Mesodermal cell (in vitro differentiated cells): ENCODE results near the gene SIAH1.

Experiments used
- H3K27ac ChIP-seq: 2 replicates; pipeline ENCODE4 v1.7.0; 2013; ENCODE audit warnings: mild to moderate bottlenecking, low read depth, low read length, moderate library complexity; ENCODE audit not compliant: severe bottlenecking
- H3K36me3 ChIP-seq: 2 replicates; pipeline ENCODE4 v1.7.1; 2013; ENCODE audit warnings: mild to moderate bottlenecking, low read length, moderate library complexity; ENCODE audit not compliant: control insufficient read depth, insufficient read depth
- H3K4me1 ChIP-seq: one replicate; pipeline ENCODE4 v1.7.1; 2013; ENCODE audit warnings: mild to moderate bottlenecking, low read length; ENCODE audit not compliant: insufficient read depth, control insufficient read depth, poor library complexity, severe bottlenecking
- H3K4me3 ChIP-seq: 2 replicates; pipeline ENCODE4 v1.7.0; 2013; ENCODE audit warnings: low read length, control low read depth, mild to moderate bottlenecking; ENCODE audit not compliant: insufficient read depth, poor library complexity, severe bottlenecking; ENCODE audit errors: extremely low read depth
- H3K9me3 ChIP-seq: 2 replicates; pipeline ENCODE4 v1.7.1; 2013; ENCODE audit warnings: mild to moderate bottlenecking, low read length, moderate library complexity; ENCODE audit not compliant: control insufficient read depth
- WGBS, 2 experiments: methylation state at CpG; one replicate each; pipeline ENCODE4 v1.1.5; 2013; ENCODE audit warnings: missing lambda C conversion rate in 2 of 2; ENCODE audit not compliant: insufficient coverage in 2 of 2; 5-methylcytosine and 5-hydroxymethylcytosine counted together

Gene SIAH1

DNA sequence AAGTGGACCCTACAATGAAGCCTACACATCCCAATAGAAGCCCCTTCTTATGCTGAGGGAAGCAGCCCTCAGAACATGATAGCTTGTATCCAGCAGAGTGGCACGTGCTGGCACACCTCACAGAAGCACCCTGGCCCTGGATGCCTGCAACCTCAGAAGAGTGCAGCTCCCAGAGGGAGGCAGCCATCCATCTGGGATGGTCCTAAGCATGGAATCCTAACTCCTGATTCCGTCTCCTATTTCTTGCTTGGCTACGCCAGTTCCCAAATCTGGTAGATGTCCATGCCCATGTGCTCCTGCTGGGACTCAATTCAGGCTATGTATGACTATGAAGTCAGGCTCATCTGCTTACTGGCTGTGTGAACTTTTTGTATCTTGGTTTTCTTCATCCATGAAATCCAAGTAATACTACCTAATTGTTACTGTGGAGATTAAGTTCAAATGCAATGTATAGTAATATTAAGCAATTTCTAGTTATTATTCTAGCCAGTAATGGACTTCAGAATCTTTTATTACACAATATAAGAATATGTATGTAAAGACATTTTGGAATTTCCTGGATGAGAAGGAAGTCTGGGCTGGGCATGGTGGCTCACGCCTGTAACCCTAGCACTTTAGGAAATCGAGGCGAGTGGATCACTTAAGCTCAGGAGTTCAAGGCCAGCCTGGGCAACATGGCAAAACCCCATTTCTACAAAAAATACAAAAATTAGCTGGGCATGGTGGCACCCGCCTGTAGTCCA is 32.4 kb downstream of the SIAH1 start:
- Histone ChIP-seq H3K4me3 (no peak overlapping the region), H3K36me3 (peaks cover 73% of the 10 kb centered on the region)
- WGBS, 2 experiments = 92 to 98% methylated on average over 4 to 5 of the region's 7 CpGs

DNA sequence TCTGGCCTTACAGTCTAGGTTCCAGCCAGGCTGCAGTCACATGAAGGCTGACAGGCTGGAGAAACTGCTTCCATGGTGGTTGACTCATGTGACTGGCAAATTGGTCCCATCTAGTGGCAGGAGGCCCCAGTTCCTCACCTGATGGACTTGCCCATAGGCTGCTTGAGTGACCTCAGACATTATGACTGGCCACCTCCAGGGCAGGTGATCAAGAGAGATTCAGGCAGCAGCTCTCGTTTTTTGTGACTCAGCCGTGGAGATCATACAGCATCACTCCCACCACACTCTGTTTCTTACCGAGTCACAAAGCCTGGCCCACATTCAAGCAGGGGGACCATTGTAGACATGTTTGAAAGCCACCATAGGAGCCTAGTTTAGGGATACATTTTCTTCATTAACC is 34.5 kb downstream of the SIAH1 start:
- no peaks in the 10 kb centered on the region for H3K4me1 ChIP-seq
- 100% methylated on average over 2 of the region's 3 CpGs for WGBS, 2 experiments
- no peaks in the 10 kb centered on the region for H3K9me3 ChIP-seq
- H3K36me3 ChIP-seq = peaks cover 69% of the 10 kb centered on the region
- H3K4me3 ChIP-seq = no peak overlapping the region
- no peak overlapping the region for H3K27ac ChIP-seq

More for the DNA sequence above, 32.4 kb downstream of the SIAH1 start:
- no peaks in the 10 kb centered on the region for H3K9me3 ChIP-seq
- H3K27ac ChIP-seq = no peak overlapping the region
- no peaks in the 10 kb centered on the region for H3K4me1 ChIP-seq

DNA sequence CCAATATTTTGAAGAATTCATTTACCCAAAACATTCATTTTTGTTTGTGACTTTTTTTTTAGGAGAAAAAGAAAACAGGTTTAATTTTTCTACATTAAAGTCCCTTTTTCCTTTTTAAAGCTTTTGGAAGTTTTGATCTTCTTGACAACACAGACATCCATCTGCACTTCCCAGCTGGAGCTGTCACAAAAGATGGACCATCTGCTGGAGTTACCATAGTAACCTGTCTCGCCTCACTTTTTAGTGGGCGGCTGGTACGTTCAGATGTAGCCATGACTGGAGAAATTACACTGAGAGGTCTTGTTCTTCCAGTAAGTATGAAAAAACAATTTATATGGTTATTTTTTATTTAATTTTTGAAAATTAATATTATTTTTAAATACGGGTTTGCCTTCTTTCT is 37.2 kb downstream of the SIAH1 start:
- 86% methylated on average over 1 of the region's 4 CpGs; no CpG with 5 or more reads in 1 of the 2 experiments for WGBS, 2 experiments
- Histone ChIP-seq H3K9me3 (no peaks in the 10 kb centered on the region), H3K4me1 (no peaks in the 10 kb centered on the region), H3K27ac (no peak overlapping the region), H3K4me3 (no peak overlapping the region), H3K36me3 (peaks cover 64% of the 10 kb centered on the region)

DNA sequence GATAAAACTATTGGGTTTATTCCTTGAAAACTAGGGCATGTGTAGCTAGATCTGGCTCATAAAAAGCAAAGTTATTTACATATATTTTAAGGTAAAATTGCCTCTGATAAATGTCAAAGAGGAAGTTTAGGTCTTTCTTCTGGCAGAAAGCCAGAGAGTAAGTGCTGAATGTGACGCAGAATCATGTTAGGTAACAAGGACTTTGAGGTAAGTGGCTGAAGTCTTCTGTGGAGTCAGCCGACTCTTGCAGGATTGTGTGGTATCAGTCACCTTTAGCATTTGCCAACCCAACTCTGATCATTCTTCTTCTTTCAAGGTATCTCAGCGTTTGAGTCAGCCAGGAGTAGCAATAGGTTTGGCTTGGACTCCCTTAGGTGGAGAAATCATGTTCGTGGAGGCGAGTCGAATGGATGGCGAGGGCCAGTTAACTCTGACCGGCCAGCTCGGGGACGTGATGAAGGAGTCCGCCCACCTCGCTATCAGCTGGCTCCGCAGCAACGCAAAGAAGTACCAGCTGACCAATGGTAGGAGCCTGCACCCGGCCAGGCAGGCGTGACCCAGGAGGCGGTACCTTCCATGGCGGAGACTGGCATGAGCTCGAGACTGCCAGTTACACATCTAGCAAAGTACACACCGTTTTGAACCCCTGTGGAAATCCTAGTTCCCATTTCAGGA is 37.9 kb downstream of the SIAH1 start:
- 88 to 95% methylated on average over 17 to 18 of the region's 20 CpGs for WGBS, 2 experiments
- Histone ChIP-seq H3K36me3 (peaks cover 64% of the 10 kb centered on the region), H3K9me3 (no peaks in the 10 kb centered on the region), H3K27ac (no peak overlapping the region), H3K4me3 (no peak overlapping the region), H3K4me1 (no peaks in the 10 kb centered on the region)

DNA sequence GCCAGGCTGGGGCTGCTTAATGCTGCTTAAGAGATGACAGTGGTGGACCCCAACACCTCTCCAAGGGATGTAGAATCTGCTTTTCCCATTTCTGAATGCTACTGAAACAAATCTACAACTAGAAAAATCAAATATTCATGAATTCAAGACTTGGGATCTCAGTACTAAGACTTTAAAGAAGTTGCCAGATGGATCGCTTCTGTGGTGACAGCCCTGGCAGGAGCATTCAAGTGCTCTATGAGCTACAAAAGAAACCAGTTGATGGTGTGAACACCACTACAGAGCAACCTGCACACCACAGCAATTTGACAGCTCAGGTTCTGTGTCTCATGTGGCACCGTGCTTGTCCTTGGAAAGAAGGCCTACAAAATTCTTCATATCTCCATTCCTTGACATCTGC is 42.6 kb downstream of the SIAH1 start:
- Histone ChIP-seq H3K4me3 (no peak overlapping the region), H3K27ac (no peak overlapping the region), H3K4me1 (no peaks in the 10 kb centered on the region), H3K9me3 (no peaks in the 10 kb centered on the region), H3K36me3 (peaks cover 60% of the 10 kb centered on the region)
- 95 to 100% methylated on average over 2 of the region's 2 CpGs for WGBS, 2 experiments

DNA sequence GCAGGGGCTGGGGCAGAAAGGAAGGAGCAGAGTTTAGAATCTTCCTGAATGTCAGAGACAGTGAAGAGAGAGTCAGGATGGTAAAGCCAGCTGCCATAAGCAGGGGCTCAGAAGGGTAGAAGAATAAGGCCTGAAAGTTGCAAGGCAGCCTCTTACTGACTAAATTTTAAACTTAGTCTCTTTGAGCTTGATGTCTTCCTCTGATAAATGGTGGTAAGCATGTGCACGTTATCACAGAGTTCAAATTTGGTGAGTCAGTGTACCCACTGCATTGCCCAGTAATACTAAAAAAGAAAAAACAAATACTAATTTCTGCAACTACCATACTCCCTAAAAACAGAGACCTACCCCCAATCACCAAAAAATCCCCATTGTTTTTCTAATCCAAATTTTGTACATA is 45.2 kb downstream of the SIAH1 start:
- Histone ChIP-seq H3K4me1 (peaks cover 14% of the 10 kb centered on the region), H3K36me3 (peaks cover 66% of the 10 kb centered on the region), H3K9me3 (no peaks in the 10 kb centered on the region), H3K4me3 (no peak overlapping the region), H3K27ac (no peak overlapping the region)
- no CpG with 5 or more reads among the region's 1 CpG for WGBS, 2 experiments

DNA sequence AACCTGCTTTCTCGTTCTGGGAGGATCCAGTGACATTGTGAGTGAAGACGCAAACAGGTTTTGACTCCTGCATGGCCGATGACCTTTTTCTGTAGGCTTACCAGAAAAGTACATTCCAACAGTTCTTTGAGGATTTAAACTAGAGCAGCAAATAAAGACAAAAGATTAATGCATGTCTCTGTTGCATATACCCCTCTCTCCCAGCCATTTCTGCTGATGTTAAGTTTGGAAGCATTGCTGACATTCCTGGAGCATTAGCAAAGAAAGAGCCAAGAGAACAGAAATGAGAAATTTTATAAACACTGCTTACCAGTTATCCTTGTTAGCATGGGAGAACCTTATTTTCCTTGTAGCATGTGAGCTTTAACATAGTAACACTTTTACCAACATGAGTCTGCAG is 49.3 kb downstream of the SIAH1 start:
- no peak overlapping the region for H3K4me3 ChIP-seq
- H3K4me1 ChIP-seq = peaks cover 14% of the 10 kb centered on the region
- 71 to 100% methylated on average over 1 to 3 of the region's 3 CpGs for WGBS, 2 experiments
- peaks cover 58% of the 10 kb centered on the region for H3K36me3 ChIP-seq
- no peaks in the 10 kb centered on the region for H3K9me3 ChIP-seq
- peak overlapping the region; percentile 79 for H3K27ac ChIP-seq

DNA sequence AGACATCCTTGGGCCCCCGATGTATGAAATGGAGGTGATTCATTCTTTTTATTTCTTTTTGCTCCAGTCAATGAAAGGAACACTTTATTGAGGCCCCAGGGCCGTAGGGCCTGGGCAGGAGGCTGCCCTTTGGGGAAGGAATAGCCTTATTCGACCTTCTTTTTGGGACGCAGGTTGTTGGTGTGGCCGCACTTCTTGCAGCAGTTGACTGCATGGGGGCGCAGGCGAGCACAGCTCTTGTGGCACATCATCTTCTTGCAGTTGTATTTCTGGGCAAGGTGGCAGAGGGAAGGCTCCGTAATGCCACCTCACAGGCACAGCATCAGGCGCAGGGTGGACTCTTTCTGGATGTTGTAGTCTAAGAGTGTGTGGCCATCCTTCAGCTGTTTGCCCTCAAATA is 50.9 kb downstream of the SIAH1 start:
- Histone ChIP-seq H3K27ac (no peak overlapping the region), H3K4me3 (no peak overlapping the region), H3K4me1 (peaks cover 14% of the 10 kb centered on the region), H3K9me3 (no peaks in the 10 kb centered on the region), H3K36me3 (peaks cover 44% of the 10 kb centered on the region)
- 93 to 99% methylated on average over 9 of the region's 9 CpGs for WGBS, 2 experiments

DNA sequence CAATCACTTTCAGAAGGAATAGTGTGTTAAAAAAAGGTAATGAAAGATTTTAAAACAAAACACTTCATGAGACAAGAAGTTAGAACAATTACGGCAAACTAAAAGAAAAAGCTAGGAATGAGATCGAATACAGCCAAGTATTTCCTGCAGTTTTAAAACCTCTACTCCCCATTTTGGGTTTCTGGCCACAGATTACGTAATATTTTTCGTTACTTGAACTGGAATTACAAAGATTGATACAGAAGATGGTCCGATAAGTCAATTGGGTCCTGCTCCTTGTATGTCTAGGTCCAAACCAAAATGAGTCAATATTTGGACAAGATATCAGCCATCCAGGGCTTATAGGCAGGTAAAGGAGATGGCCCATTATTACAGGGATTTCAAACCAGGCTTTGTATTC is 52.2 kb downstream of the SIAH1 start:
- Histone ChIP-seq H3K27ac (no peak overlapping the region), H3K4me3 (no peak overlapping the region), H3K4me1 (peaks cover 14% of the 10 kb centered on the region), H3K9me3 (no peaks in the 10 kb centered on the region), H3K36me3 (peaks cover 39% of the 10 kb centered on the region)
- 94 to 97% methylated on average over 5 of the region's 5 CpGs for WGBS, 2 experiments

DNA sequence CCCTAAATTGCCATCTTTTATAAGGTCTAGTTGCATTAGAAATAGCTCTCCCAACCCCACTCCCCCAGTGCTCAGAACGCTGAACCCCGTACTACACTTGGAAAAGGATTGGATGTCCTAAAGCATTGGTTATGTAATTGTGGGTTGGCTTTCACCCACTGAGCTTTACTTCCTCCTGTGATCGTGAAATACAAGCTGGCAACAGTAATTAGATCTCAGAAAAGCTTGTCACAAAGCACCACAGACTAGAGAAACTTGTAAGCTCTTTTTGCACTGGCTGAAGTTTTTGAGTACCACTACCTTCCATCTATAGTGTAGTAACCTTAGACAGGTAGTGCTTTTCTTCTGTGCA is 54.4 kb downstream of the SIAH1 start:
- WGBS, 2 experiments = 100% methylated on average over 1 of the region's 3 CpGs; no CpG with 5 or more reads in 1 of the 2 experiments
- no peak overlapping the region for H3K27ac ChIP-seq
- peaks cover 26% of the 10 kb centered on the region for H3K36me3 ChIP-seq
- no peaks in the 10 kb centered on the region for H3K9me3 ChIP-seq
- H3K4me3 ChIP-seq = no peak overlapping the region
- H3K4me1 ChIP-seq = peaks cover 8% of the 10 kb centered on the region
